ENCODE results near the gene MXI1.

The MXI1 gene

DNA sequence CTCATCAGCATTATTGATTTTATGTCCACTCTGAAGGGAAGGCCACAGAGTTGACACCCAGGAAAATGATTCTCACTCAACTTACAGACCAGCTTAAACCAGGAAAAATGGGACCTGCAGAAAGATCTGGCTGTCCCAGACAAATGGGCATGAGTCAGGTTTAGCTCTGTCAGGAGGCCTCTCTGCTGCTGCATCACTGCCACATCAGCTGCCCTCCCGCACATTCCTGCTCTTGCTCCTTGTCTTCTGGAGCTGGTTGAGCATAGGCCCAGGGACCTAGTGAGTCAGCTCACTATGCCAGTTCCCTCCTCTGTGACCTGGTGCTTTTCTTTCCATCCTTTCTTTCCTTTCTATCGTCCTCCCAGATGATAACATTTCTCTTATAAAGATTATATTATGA lies 116.1 kb downstream of the MXI1 start:
- no peaks in the 10 kb centered on the region for H3K9me2 ChIP-seq (replicated peaks; ENCODE audit: low read depth, low read length)
- H2AFZ ChIP-seq (ENCODE audit: low read length), result no peak overlapping the region
- no peak overlapping the region for H3K4me2 ChIP-seq (ENCODE audit: low read depth, low read length, poor library complexity, severe bottlenecking)
- no peak overlapping the region for H3K4me3 ChIP-seq (ENCODE audit: low read length, poor library complexity, severe bottlenecking)
- H3K79me2 ChIP-seq (ENCODE audit: insufficient read depth, low read length), result no peaks in the 10 kb centered on the region
- no peaks in the 10 kb centered on the region for H4K20me1 ChIP-seq (ENCODE audit: insufficient read depth, low read length, poor library complexity, severe bottlenecking)
- H3K9ac ChIP-seq (ENCODE audit: low read depth, low read length, poor library complexity, severe bottlenecking), result no peak overlapping the region
- H3K4me1 ChIP-seq (ENCODE audit: insufficient read depth, low read length, poor library complexity, severe bottlenecking), result no peaks in the 10 kb centered on the region
- no peaks in the 10 kb centered on the region for H3K9me3 ChIP-seq (ENCODE audit: insufficient read depth, low read depth, low read length)
- H3K36me3 ChIP-seq (ENCODE audit: insufficient read depth, low read length), result no peaks in the 10 kb centered on the region
- TF ChIP-seq, protein P1, sequence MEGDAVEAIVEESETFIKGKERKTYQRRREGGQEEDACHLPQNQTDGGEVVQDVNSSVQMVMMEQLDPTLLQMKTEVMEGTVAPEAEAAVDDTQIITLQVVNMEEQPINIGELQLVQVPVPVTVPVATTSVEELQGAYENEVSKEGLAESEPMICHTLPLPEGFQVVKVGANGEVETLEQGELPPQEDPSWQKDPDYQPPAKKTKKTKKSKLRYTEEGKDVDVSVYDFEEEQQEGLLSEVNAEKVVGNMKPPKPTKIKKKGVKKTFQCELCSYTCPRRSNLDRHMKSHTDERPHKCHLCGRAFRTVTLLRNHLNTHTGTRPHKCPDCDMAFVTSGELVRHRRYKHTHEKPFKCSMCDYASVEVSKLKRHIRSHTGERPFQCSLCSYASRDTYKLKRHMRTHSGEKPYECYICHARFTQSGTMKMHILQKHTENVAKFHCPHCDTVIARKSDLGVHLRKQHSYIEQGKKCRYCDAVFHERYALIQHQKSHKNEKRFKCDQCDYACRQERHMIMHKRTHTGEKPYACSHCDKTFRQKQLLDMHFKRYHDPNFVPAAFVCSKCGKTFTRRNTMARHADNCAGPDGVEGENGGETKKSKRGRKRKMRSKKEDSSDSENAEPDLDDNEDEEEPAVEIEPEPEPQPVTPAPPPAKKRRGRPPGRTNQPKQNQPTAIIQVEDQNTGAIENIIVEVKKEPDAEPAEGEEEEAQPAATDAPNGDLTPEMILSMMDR (conservative IDR thresholded peaks at IDR 0.05; ENCODE audit: low read length), result no peak
- no peak for TF ChIP-seq EZH2phosphoT487 (IDR thresholded peaks at IDR 0.05; ENCODE audit: borderline replicate concordance)
- no peaks in the 10 kb centered on the region for H3F3A ChIP-seq (ENCODE audit: low read depth)
- peaks cover 8% of the 10 kb centered on the region for H3K27me3 ChIP-seq (ENCODE audit: insufficient read depth, low read length, poor library complexity, severe bottlenecking)

DNA sequence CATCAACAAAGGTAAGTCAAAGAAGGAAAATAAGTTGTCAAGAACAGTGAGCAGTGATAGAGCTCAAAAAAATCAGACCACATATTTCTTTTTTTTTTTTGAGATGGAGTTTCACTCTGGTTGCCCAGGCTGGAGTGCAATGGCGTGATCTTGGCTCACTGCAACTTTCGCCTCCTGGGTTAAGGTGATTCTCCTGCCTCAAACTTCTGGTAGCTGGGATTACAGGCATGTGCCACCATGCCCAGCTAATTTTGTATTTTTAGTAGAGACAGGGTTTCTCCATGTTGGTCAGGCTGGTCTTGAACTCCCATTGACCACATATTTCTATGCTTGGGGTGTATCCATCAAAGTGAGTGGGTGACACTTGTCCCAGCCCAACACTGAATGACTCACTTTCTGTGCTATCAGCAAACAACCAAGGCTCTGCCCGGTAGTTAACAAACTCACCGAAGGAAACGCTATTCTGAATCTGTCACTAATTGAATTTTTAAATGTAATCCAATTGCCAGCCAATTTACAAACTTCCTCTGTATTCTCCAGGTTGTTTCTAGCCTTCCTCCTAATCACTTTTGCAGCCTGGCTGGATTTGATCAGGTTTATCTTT lies 116.9 kb downstream of the MXI1 start:
- H3K4me2 ChIP-seq (ENCODE audit: low read depth, low read length, poor library complexity, severe bottlenecking), result no peak overlapping the region

DNA sequence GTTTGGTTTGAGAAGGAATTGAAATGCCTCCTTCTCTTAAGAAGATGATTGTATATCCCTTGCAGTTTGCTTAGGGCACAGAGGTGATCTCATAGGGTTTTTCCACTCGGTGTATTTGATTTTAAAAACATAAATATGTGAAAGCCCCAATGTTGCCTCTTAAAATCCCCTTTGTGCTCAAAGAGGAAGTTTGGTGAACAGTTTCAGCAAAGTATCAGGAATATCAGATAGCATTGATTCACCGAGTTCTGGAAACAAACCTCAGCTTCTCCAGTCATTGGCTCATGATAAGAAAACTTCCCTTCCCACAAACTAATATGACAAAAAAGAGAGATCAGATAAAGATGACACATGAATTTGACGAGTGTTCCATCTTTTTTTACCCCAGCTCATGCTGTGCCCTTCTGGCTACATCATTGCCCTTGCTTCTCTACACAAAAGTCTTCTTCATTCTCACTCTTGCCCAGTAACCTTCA lies 117.4 kb downstream of the MXI1 start:
- TF ChIP-seq, protein P1 (conservative IDR thresholded peaks at IDR 0.05; ENCODE audit: low read length), result no peak
- TF ChIP-seq EZH2phosphoT487 (IDR thresholded peaks at IDR 0.05; ENCODE audit: borderline replicate concordance), result no peak
- H2AFZ ChIP-seq (ENCODE audit: low read length), result no peak overlapping the region
- H3K9me3 ChIP-seq (ENCODE audit: insufficient read depth, low read depth, low read length), result no peaks in the 10 kb centered on the region
- H3K9ac ChIP-seq (ENCODE audit: low read depth, low read length, poor library complexity, severe bottlenecking), result no peak overlapping the region
- no peaks in the 10 kb centered on the region for H3F3A ChIP-seq (ENCODE audit: low read depth)
- H3K9me2 ChIP-seq (replicated peaks; ENCODE audit: low read depth, low read length), result no peaks in the 10 kb centered on the region
- no peaks in the 10 kb centered on the region for H3K79me2 ChIP-seq (ENCODE audit: insufficient read depth, low read length)
- H3K4me2 ChIP-seq (ENCODE audit: low read depth, low read length, poor library complexity, severe bottlenecking), result no peak overlapping the region
- H3K27me3 ChIP-seq (ENCODE audit: insufficient read depth, low read length, poor library complexity, severe bottlenecking), result peaks cover 8% of the 10 kb centered on the region
- no peaks in the 10 kb centered on the region for H3K4me1 ChIP-seq (ENCODE audit: insufficient read depth, low read length, poor library complexity, severe bottlenecking)
- H3K4me3 ChIP-seq (ENCODE audit: low read length, poor library complexity, severe bottlenecking), result no peak overlapping the region
- H3K36me3 ChIP-seq (ENCODE audit: insufficient read depth, low read length), result no peaks in the 10 kb centered on the region
- no peaks in the 10 kb centered on the region for H4K20me1 ChIP-seq (ENCODE audit: insufficient read depth, low read length, poor library complexity, severe bottlenecking)

More for the DNA sequence above, 116.9 kb downstream of the MXI1 start:
- Histone ChIP-seq H3K4me1 (ENCODE audit: insufficient read depth, low read length, poor library complexity, severe bottlenecking) (no peaks in the 10 kb centered on the region), H2AFZ (ENCODE audit: low read length) (no peak overlapping the region), H3K9me2 (replicated peaks; ENCODE audit: low read depth, low read length) (no peaks in the 10 kb centered on the region), H3K9ac (ENCODE audit: low read depth, low read length, poor library complexity, severe bottlenecking) (no peak overlapping the region), H4K20me1 (ENCODE audit: insufficient read depth, low read length, poor library complexity, severe bottlenecking) (no peaks in the 10 kb centered on the region), H3F3A (ENCODE audit: low read depth) (no peaks in the 10 kb centered on the region), H3K36me3 (ENCODE audit: insufficient read depth, low read length) (no peaks in the 10 kb centered on the region), H3K9me3 (ENCODE audit: insufficient read depth, low read depth, low read length) (no peaks in the 10 kb centered on the region), H3K79me2 (ENCODE audit: insufficient read depth, low read length) (no peaks in the 10 kb centered on the region), H3K27me3 (ENCODE audit: insufficient read depth, low read length, poor library complexity, severe bottlenecking) (peaks cover 8% of the 10 kb centered on the region), H3K4me3 (ENCODE audit: low read length, poor library complexity, severe bottlenecking) (no peak overlapping the region)
- TF ChIP-seq EZH2phosphoT487 (IDR thresholded peaks at IDR 0.05; ENCODE audit: borderline replicate concordance), result no peak
- TF ChIP-seq, protein P1 (conservative IDR thresholded peaks at IDR 0.05; ENCODE audit: low read length), result no peak

Measured in Loucy (cell line).